Head of caudate nucleus (tissue), 42 donors: Measurements from ENCODE around the gene TNNI3.
"Not testable (repeated sequence)": the region's sequence is repeated elsewhere in the genome, so short reads cannot be mapped to it uniquely, and the experiment has no call there.

Experiments
- DNase-seq, 42 donors: peaks; one replicate each; pipeline versions ENCODE4 v3.0.0 to v3.0.0-alpha.2; 2020 to 2021; ENCODE audit warnings: mixed read lengths in 7 of 42
- intact Hi-C: fragments of 100-400 bp; cut with DNase I; formaldehyde crosslinking; loops from one replicate; pipeline ENCODE4 v1.15.0; 2022

The TNNI3 gene

GRCh38 chr19:55117663-55118391 lies 39.7 kb downstream of the TNNI3 start:
- intact Hi-C loops = no loop called here
- DNase-seq = peak; percentile 98 to 100 (median 99)

- intact Hi-C loops = no loop called here
- peak in 8 of 42 donors; percentile 15 to 46 (median 30) for DNase-seq
Observed at GRCh38 chr19:55116859-55117662, 40.5 kb downstream of the TNNI3 start, which contains the start of gene PPP1R12C. TSS of gene PPP1R12C (minus strand) at chr19:55117637. CDS start at chr19:55117543, 94 bp downstream.

GRCh38 chr19:55116232-55116858 lies 41.2 kb downstream of the TNNI3 start:
- DNase-seq = peak; percentile 65 to 90 (median 82)
- intact Hi-C loops = no loop called here

GRCh38 chr19:55115446-55116065 lies 42.0 kb downstream of the TNNI3 start:
- DNase-seq = no peak
- intact Hi-C loops = no loop called here

GRCh38 chr19:55114566-55115145 lies 42.9 kb downstream of the TNNI3 start:
- no peak for DNase-seq
- intact Hi-C loops = no loop called here

GRCh38 chr19:55113570-55114039 lies 43.9 kb downstream of the TNNI3 start:
- peak in 40 of 42 donors; percentile 21 to 83 (median 56) for DNase-seq

GRCh38 chr19:55112777-55113569 lies 44.6 kb downstream of the TNNI3 start:
- DNase-seq = peak in 15 of 42 donors; percentile 16 to 71 (median 37)
- intact Hi-C loops = no loop called here

More at GRCh38 chr19:55113570-55114039, 43.9 kb downstream of the TNNI3 start:
- intact Hi-C loops = no loop called here

GRCh38 chr19:55112246-55112776 lies 45.2 kb downstream of the TNNI3 start:
- intact Hi-C loops = no loop called here

GRCh38 chr19:55111238-55111831 lies 46.2 kb downstream of the TNNI3 start:
- intact Hi-C loops = no loop called here
- DNase-seq = no peak

More at GRCh38 chr19:55112246-55112776, 45.2 kb downstream of the TNNI3 start:
- DNase-seq = no peak

GRCh38 chr19:55109527-55110291 lies 47.8 kb downstream of the TNNI3 start:
- intact Hi-C loops = no loop called here
- DNase-seq = no peak

- intact Hi-C loops = not testable (repeated sequence)
Observed at GRCh38 chr19:55107252-55107651, 50.3 kb downstream of the TNNI3 start.

GRCh38 chr19:55106591-55106990 lies 50.9 kb downstream of the TNNI3 start:
- no peak for DNase-seq
- intact Hi-C loops = no loop called here

More at GRCh38 chr19:55107252-55107651, 50.3 kb downstream of the TNNI3 start:
- DNase-seq = not testable (repeated sequence)

GRCh38 chr19:55105237-55105636 lies 52.3 kb downstream of the TNNI3 start:
- intact Hi-C loops = no loop called here
- DNase-seq = no peak

GRCh38 chr19:55103190-55103589 lies 54.3 kb downstream of the TNNI3 start:
- intact Hi-C loops = no loop called here
- DNase-seq = no peak
